GM19467 (cell line): Measurements from ENCODE around the gene MPRIP.

ENCODE experiments used
- ATAC-seq: cut with Tn5 transposase; IDR thresholded peaks from one replicate; pipeline ENCODE4 v1.9.1; 2021; ENCODE audit warnings: mild to moderate bottlenecking, moderate library complexity; ENCODE audit not compliant: unreplicated experiment

Gene MPRIP

GRCh38 chr17:17050346-17051345 is 8.4 kb downstream of the MPRIP start:
- no peak for ATAC-seq

- ATAC-seq = no peak
Measured at GRCh38 chr17:17051380-17051779, 9.1 kb downstream of the MPRIP start.

GRCh38 chr17:17051791-17052461 is 9.7 kb downstream of the MPRIP start:
- ATAC-seq = no peak

- no peak for ATAC-seq
Measured at GRCh38 chr17:17052462-17053221, 10.4 kb downstream of the MPRIP start.

GRCh38 chr17:17053446-17054379 is 11.5 kb downstream of the MPRIP start:
- ATAC-seq = no peak

- ATAC-seq = no peak
Measured at GRCh38 chr17:17054636-17055035, 12.4 kb downstream of the MPRIP start.

GRCh38 chr17:17055286-17056155 is 13.3 kb downstream of the MPRIP start:
- no peak for ATAC-seq

GRCh38 chr17:17056156-17056539 is 13.9 kb downstream of the MPRIP start:
- no peak for ATAC-seq

GRCh38 chr17:17057057-17057551 is 14.8 kb downstream of the MPRIP start:
- ATAC-seq = no peak

- ATAC-seq = no peak
Measured at GRCh38 chr17:17058304-17058703, 16.0 kb downstream of the MPRIP start.

- ATAC-seq = no peak
Measured at GRCh38 chr17:17059301-17059890, 17.1 kb downstream of the MPRIP start.

- no peak for ATAC-seq
Measured at GRCh38 chr17:17060001-17060922, 18.0 kb downstream of the MPRIP start.

GRCh38 chr17:17060930-17061329 is 18.7 kb downstream of the MPRIP start:
- ATAC-seq = no peak

- no peak for ATAC-seq
Measured at GRCh38 chr17:17061516-17061915, 19.3 kb downstream of the MPRIP start.

GRCh38 chr17:17062356-17062755 is 20.1 kb downstream of the MPRIP start:
- ATAC-seq = no peak

GRCh38 chr17:17062866-17063265 is 20.6 kb downstream of the MPRIP start:
- no peak for ATAC-seq

GRCh38 chr17:17063546-17064122 is 21.4 kb downstream of the MPRIP start:
- no peak for ATAC-seq
